ENCODE measurements around the gene PRKAR2B. TPM values are rescaled to one million over a fixed set of nuclear protein-coding genes. Genes with fewer than 3 reads are reported as not detected.
"Not testable (repeated sequence)": the region's sequence is repeated elsewhere in the genome, so short reads cannot be mapped to it uniquely, and the experiment has no call there.

Gene PRKAR2B
- total and polyA plus RNA-seq, 2 experiments from 2014 or later, result 48.8 to 50.6 TPM

DNA sequence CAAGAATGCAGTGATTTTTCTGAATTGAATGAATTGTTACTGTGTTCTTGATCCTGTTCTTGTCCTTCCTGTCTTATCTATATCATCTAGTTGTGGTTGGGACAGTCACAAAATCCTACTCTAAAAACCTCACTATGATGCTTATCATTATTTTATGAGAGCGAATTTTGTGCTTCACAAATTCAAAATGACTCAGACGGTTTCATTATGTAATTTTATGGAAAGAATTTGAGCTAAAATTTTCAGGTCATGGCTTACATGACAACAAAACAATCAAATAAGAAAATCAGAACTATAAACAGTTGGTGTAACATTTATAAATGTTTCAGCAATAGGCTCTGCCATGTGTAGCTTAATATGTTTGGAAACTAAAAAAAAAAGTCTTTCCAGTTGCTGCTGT, 6.9 kb downstream of the PRKAR2B start (continued):
- TF ChIP-seq ZNF462 (CRISPR knock-in tag; IDR thresholded peaks at IDR 0.05) (no peak), ZNF114 (CRISPR knock-in tag; IDR thresholded peaks at IDR 0.05) (no peak)
- TF ChIP-seq, protein P1, sequence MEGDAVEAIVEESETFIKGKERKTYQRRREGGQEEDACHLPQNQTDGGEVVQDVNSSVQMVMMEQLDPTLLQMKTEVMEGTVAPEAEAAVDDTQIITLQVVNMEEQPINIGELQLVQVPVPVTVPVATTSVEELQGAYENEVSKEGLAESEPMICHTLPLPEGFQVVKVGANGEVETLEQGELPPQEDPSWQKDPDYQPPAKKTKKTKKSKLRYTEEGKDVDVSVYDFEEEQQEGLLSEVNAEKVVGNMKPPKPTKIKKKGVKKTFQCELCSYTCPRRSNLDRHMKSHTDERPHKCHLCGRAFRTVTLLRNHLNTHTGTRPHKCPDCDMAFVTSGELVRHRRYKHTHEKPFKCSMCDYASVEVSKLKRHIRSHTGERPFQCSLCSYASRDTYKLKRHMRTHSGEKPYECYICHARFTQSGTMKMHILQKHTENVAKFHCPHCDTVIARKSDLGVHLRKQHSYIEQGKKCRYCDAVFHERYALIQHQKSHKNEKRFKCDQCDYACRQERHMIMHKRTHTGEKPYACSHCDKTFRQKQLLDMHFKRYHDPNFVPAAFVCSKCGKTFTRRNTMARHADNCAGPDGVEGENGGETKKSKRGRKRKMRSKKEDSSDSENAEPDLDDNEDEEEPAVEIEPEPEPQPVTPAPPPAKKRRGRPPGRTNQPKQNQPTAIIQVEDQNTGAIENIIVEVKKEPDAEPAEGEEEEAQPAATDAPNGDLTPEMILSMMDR (conservative IDR thresholded peaks at IDR 0.05; ENCODE audit: low read depth in 2 of 2), result no peak

DNA sequence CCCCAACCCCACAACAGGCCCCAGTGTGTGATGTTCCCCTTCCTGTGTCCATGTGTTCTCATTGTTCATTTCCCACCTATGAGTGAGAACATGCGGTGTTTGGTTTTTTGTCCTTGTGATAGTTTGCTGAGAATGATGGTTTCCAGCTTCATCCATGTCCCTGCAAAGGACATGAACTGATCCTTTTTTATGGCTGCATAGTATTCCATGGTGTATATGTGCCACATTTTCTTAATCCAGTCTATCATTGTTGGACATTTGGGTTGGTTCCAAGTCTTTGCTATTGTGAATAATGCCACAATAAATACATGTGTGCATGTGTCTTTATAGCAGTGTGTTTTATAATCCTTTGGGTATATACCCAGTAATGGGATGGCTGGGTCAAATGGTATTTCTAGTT, 10.5 kb downstream of the PRKAR2B start:
- not testable (repeated sequence) for H3K4me3 Mint-ChIP-seq; H3K27me3 Mint-ChIP-seq (ENCODE audit: insufficient read depth, low read depth, poor library complexity); H3K36me3 ChIP-seq (ENCODE audit: insufficient read depth); H3K9me2 ChIP-seq (ENCODE audit: insufficient read depth); DNase-seq (ENCODE audit: low spot score); H3K36me3 Mint-ChIP-seq (ENCODE audit: low read depth); H3K4me3 ChIP-seq; H3F3A ChIP-seq (replicated peaks; ENCODE audit: low read depth); H3K4me2 ChIP-seq; H4K20me1 ChIP-seq (replicated peaks; ENCODE audit: insufficient read depth); H3K9me3 Mint-ChIP-seq; ATAC-seq; H3K27me3 ChIP-seq (ENCODE audit: insufficient read depth); H3K27ac Mint-ChIP-seq; H3K27ac ChIP-seq (ENCODE audit: low read depth); H2AFZ ChIP-seq
- H3K79me2 ChIP-seq (replicated peaks; ENCODE audit: insufficient read depth), result peaks cover 100% of the 10 kb centered on the region
- peaks cover 20% of the 10 kb centered on the region for H3K4me1 ChIP-seq (ENCODE audit: insufficient read depth)
- H3K4me1 Mint-ChIP-seq, result peaks cover 12% of the 10 kb centered on the region

DNA sequence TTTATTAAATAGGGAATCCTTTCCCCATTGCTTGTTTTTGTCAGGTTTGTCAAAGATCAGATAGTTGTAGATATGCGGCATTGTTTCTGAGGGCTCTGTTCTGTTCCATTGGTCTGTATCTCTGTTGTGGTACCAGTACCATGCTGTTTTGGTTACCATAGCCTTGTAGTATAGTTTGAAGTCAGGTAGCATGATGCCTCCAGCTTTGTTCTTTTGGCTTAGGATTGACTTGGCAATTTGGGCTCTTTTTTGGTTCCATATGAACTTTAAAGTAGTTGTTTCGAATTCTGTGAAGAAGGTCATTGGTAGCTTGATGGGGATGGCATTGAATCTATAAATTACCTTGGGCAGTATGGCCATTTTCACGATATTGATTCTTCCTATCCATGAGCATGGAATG, 11.6 kb downstream of the PRKAR2B start:
- ATAC-seq; DNase-seq (ENCODE audit: low spot score); H3K27ac ChIP-seq (ENCODE audit: low read depth); H3K9me2 ChIP-seq (ENCODE audit: insufficient read depth); H3K36me3 ChIP-seq (ENCODE audit: insufficient read depth); H4K20me1 ChIP-seq (replicated peaks; ENCODE audit: insufficient read depth); H3K27ac Mint-ChIP-seq; H3K4me3 Mint-ChIP-seq; H3K27me3 ChIP-seq (ENCODE audit: insufficient read depth); H3K4me1 Mint-ChIP-seq; H3K4me3 ChIP-seq; H3K36me3 Mint-ChIP-seq (ENCODE audit: low read depth); H3K4me2 ChIP-seq; H3K9me3 Mint-ChIP-seq; H2AFZ ChIP-seq; H3F3A ChIP-seq (replicated peaks; ENCODE audit: low read depth); H3K27me3 Mint-ChIP-seq (ENCODE audit: insufficient read depth, low read depth, poor library complexity): not testable (repeated sequence)
- Histone ChIP-seq H3K4me1 (ENCODE audit: insufficient read depth) (peaks cover 13% of the 10 kb centered on the region), H3K79me2 (replicated peaks; ENCODE audit: insufficient read depth) (peaks cover 95% of the 10 kb centered on the region)

All from GM23338 (cell line).